ENCODE data around the gene PLAAT3.

DNA sequence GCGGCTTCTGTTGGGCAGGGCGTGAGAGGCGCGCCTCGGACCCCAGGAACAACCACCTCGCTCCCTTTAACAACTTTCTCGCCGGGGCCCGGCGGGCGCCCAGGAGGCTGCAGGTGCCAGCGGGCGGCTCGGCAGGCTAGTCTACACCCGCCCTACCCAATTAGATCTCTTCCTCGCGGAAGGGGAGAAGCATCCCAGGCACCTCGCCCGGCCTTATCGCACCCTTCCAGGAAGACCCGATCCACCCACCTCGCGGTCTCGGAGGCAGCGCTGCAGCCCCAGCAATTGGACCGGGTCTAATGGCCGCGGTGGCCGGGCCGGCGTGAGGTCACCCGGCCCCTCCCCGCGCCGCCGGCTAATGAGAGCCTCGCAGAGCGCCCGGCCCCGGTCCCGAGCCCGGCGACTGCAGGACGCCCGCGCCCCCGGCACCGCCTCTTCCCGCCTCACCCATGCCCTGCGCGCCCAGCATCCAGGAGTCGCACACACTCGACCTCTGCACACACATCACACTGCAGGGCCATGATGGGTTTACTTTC is at the start of gene PLAAT3:
- TF ChIP-seq PAX5 (IDR thresholded peaks at IDR 0.05; ENCODE audit: insufficient read depth, low read length, severe bottlenecking) (no peak), POLR2AphosphoS5 (IDR thresholded peaks at IDR 0.05; ENCODE audit: low read depth, low read length) (no peak), TAF1 (IDR thresholded peaks at IDR 0.05; ENCODE audit: low read depth, low read length) (no peak), POLR2A (IDR thresholded peaks at IDR 0.05; ENCODE audit: low read depth, low read length) (no peak), SPI1 (IDR thresholded peaks at IDR 0.05; ENCODE audit: low read depth, low read length) (no peak)

Measured in GM12891 (cell line).